GM23248 (cell line): ENCODE measurements around the gene NCF1. TPM values are rescaled to one million over a fixed set of nuclear protein-coding genes. Genes with fewer than 3 reads are reported as not detected.
"Not testable (repeated sequence)": the region's sequence is repeated elsewhere in the genome, so short reads cannot be mapped to it uniquely, and the experiment has no call there.

Experiments used
- DNase-seq: peaks from one replicate; pipeline ENCODE4 v3.0.0-alpha.2; 2015
- H2AFZ ChIP-seq: fragments of 200-600 bp; sonication (generic); 2 replicates; pipeline ENCODE4 v1.6.1; 2016; ENCODE audit warnings: antibody characterized with exemption
- H3F3A ChIP-seq: fragments of 200-600 bp; sonication (generic); 2 replicates; pipeline ENCODE4 v1.6.1; 2016; ENCODE audit warnings: mild to moderate bottlenecking, antibody characterized with exemption, mixed run types; ENCODE audit not compliant: insufficient read depth
- H3K27ac ChIP-seq: fragments of 200-600 bp; sonication (generic); 2 replicates; pipeline ENCODE4 v1.5.1; 2016; ENCODE audit warnings: mild to moderate bottlenecking
- H3K27me3 ChIP-seq: fragments of 200-600 bp; sonication (generic); replicated peaks from 2 replicates; pipeline ENCODE4 v1.6.1; 2016; ENCODE audit warnings: mild to moderate bottlenecking; ENCODE audit not compliant: insufficient read depth
- H3K36me3 ChIP-seq: fragments of 200-600 bp; sonication (generic); 2 replicates; pipeline ENCODE4 v1.6.1; 2016; ENCODE audit warnings: low read depth, mild to moderate bottlenecking
- H3K4me1 ChIP-seq: fragments of 200-600 bp; sonication (generic); 2 replicates; pipeline ENCODE4 v1.6.1; 2016; ENCODE audit warnings: mild to moderate bottlenecking; ENCODE audit not compliant: insufficient read depth
- H3K4me2 ChIP-seq: fragments of 200-600 bp; sonication (generic); one replicate; pipeline ENCODE4 v1.6.1; 2016; ENCODE audit warnings: mild to moderate bottlenecking; ENCODE audit not compliant: unreplicated experiment
- H3K4me3 ChIP-seq: fragments of 200-600 bp; sonication (generic); 2 replicates; pipeline ENCODE4 v1.5.1; 2016; ENCODE audit warnings: mild to moderate bottlenecking
- H3K79me2 ChIP-seq: fragments of 200-600 bp; sonication (generic); 2 replicates; pipeline ENCODE4 v1.6.1; 2016; ENCODE audit warnings: mild to moderate bottlenecking; ENCODE audit not compliant: insufficient read depth
- H3K9ac ChIP-seq: fragments of 200-600 bp; sonication (generic); 2 replicates; pipeline ENCODE4 v1.6.1; 2016; ENCODE audit warnings: mild to moderate bottlenecking
- H3K9me2 ChIP-seq: fragments of 200-600 bp; sonication (generic); 2 replicates; pipeline ENCODE4 v1.6.1; 2016; ENCODE audit warnings: mixed run types, mild to moderate bottlenecking, moderate library complexity; ENCODE audit not compliant: insufficient read depth
- H3K9me3 ChIP-seq: fragments of 200-600 bp; sonication (generic); one replicate; pipeline ENCODE4 v1.6.1; 2017; ENCODE audit warnings: low read depth
- H4K20me1 ChIP-seq: fragments of 200-600 bp; sonication (generic); 2 replicates; pipeline ENCODE4 v1.6.0; 2016; ENCODE audit not compliant: insufficient read depth
- EZH2 ChIP-seq: fragments of 200-600 bp; sonication (generic); IDR thresholded peaks from 2 replicates; pipeline ENCODE4 v1.6.1; 2018; ENCODE audit warnings: antibody characterized with exemption, mild to moderate bottlenecking; ENCODE audit not compliant: insufficient read depth, poor library complexity, severe bottlenecking
- EZH2phosphoT487 ChIP-seq: fragments of 200-600 bp; sonication (generic); IDR thresholded peaks from 2 replicates; pipeline ENCODE4 v1.6.1; 2018; ENCODE audit warnings: antibody characterized with exemption, moderate library complexity, mild to moderate bottlenecking, low read depth; ENCODE audit not compliant: insufficient read depth
- WGBS, 2 experiments: methylation state at CpG; one replicate each; pipeline ENCODE4 v1.1.6; 2015 to 2017; ENCODE audit warnings: low lambda C conversion rate in 2 of 2, low coverage in 1 of 2; ENCODE audit errors: missing lambda C conversion rate in 2 of 2; 5-methylcytosine and 5-hydroxymethylcytosine counted together
- in situ Hi-C: fragments of 300-500 bp; cut with MboI; formaldehyde crosslinking; loops from 2 replicates; pipeline ENCODE4 v1.15.0; 2020
- polyA plus RNA-seq: library from polyadenylated mRNA; unstranded; fragments of >200 nt; fragmentation: Nextera tagmentation; extraction: Ambion mirVana; gene quantifications from 2 replicates; pipeline ENCODE4 v1.2.1, GENCODE V29; 2016
- total RNA-seq: library from RNA; depleted of rRNA; stranded (reverse); fragments of >200 nt; shearing (Covaris generic); gene quantifications from 2 replicates; pipeline ENCODE4 v1.2.3, GENCODE V29; 2014; rRNA removed

The NCF1 gene
- not detected in 2 replicates for total RNA-seq
- 0.16 TPM in 1 of 2 replicates, not detected in the other for polyA plus RNA-seq

DNA sequence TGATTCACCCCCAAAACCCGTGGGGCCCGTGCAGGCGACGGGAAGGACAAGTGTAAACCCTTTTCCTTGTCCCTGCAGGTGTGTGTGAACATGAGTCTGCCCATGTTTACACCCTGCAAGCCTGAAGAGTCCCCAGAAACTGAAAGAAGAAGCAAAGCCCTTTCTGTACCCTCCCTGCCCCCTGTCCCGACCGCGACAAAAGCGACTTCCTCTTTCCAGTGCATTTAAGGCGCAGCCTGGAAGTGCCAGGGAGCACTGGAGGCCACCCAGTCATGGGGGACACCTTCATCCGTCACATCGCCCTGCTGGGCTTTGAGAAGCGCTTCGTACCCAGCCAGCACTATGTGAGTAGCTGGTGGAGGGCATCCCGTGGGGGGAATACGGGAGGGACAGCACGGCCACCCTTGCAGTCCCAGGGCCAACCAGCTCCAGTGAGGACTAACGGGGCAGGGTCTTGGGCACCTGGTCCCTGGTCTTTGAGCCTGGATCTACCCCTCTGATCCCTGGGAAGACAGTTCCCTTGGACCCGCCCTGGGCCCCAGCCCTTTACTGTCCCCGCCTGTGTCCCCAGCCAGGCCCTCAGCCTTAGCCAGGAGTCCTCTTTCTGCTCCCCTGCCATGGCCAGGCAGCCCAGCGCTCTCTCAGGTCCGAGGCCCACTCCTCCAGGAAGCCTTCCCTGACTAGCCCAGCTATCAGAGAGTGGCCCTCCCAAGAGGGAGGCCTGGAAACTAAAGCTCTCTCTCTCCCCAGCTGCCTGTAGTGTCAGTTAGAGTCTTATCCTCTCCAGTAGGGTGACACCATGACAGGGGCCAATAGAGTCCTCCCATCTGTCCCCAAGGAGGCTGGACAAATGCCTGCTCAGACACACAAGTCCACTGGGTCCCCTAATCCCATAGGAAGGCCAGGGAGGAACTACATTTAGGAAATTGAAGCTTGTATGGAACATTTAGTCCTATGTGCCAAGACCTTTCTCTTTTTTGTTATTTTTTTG is at the start of gene NCF1:
TSS of gene NCF1 (plus strand) at position 252 of the 991 bp plus-strand sequence. CDS start at position 273, 21 bp downstream.
- H2AFZ ChIP-seq, H4K20me1 ChIP-seq, H3K36me3 ChIP-seq, H3K4me3 ChIP-seq, H3F3A ChIP-seq, in situ Hi-C loops, H3K9ac ChIP-seq, H3K27ac ChIP-seq, H3K4me2 ChIP-seq, H3K4me1 ChIP-seq, H3K9me3 ChIP-seq, H3K79me2 ChIP-seq, H3K27me3 ChIP-seq, DNase-seq, H3K9me2 ChIP-seq: not testable (repeated sequence)
- WGBS, 2 experiments, result no CpG with 5 or more reads among the region's 21 CpGs

DNA sequence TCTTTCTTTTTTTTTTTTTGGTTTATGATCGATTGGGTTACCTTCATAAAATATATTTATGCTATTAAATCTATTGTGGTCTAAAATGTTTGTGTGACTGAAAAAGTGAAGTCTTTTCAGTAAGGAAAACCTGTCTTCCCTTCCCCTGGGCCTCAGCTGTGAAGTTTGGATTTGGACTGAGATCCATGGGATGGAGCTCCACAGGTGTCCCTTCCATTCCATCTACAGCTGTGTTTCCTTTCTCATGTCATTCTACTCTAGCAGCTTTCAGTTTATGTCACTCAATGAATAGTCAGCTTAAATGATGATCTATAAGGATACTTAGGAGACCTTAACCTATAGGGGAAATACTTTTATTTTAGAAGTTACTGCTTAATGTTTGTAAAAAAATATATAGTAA is 48.0 kb upstream of the NCF1 start:
- no peak overlapping the region for H3K9ac ChIP-seq
- no peaks in the 10 kb centered on the region for H3K4me1 ChIP-seq
- H3K9me2 ChIP-seq, result no peaks in the 10 kb centered on the region
- in situ Hi-C loops, result no loop called here
- H3F3A ChIP-seq, result peaks cover 4% of the 10 kb centered on the region; the same call in 1 of the 2 replicates
- H3K27me3 ChIP-seq, result no peaks in the 10 kb centered on the region
- no peaks in the 10 kb centered on the region for H4K20me1 ChIP-seq
- H3K36me3 ChIP-seq, result peaks cover 22% of the 10 kb centered on the region
- H3K9me3 ChIP-seq, result no peaks in the 10 kb centered on the region
- no peak overlapping the region for H3K27ac ChIP-seq
- TF ChIP-seq EZH2phosphoT487 (no peak), EZH2 (no peak)
- DNase-seq, result no peak
- 87 to 88% methylated on average over 1 of the region's 1 CpG for WGBS, 2 experiments
- H3K4me3 ChIP-seq, result no peak overlapping the region
- no peak overlapping the region for H2AFZ ChIP-seq
- H3K79me2 ChIP-seq, result peaks cover 51% of the 10 kb centered on the region
- no peak overlapping the region for H3K4me2 ChIP-seq

DNA sequence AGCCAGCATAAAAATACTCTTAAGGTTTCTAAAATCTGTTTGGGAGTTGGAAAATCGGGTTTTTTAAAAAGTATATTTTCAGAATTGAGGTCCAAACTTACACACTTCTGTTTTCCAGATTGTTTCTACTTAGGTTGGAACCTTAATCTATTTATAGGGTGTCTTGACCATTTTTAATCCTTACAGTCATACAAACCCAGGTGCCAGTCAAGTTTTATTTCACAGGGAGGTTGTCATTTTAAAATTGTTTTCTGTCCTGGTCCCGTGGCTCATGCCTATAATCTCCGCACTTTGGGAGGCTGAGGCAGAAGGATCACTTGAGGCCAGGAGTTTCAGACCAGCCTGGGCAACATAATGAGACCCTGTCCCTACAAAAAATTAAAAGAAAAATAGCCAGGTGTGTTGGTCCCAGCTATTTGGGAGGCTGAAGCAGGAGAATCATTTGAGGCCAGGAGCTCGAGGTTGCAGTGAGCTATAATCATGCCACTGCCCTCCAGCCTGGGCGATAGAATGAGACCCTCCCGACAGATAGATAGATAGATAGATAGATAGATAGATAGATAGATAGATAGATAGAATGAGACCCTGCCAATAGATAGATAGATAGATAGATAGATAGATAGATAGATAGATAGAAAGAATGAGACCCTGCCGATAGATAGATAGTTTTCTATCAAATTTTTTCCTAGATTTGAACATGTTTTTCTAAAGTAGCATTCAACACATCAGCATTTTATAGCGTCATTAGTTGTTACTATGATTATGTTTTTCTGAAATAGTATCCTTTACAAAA is 47.3 kb upstream of the NCF1 start:
- H3K4me3 ChIP-seq, result no peak overlapping the region

DNA sequence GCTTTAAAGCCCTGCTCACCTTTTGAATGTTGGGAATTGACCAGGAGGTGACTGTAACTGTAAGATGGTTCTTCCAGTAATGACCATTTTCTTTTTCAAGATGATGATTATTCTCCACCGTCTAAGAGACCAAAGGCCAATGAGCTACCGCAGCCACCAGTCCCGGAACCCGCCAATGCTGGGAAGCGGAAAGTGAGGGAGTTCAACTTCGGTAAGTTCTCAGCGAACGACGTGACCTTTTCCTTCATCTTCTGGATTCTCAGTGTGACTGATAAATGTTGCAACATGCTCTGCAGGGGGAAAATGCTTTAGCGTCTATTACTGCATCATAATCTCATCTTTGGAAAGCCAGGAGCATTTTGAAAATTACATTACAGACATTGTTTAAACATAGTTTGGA is 45.1 kb upstream of the NCF1 start:
- H3K9me3 ChIP-seq, H3K4me2 ChIP-seq, in situ Hi-C loops, H3K4me3 ChIP-seq, H3K9ac ChIP-seq, H3K27me3 ChIP-seq, H3K9me2 ChIP-seq, H4K20me1 ChIP-seq, H3K4me1 ChIP-seq, H3K27ac ChIP-seq, H3K36me3 ChIP-seq, DNase-seq, H3F3A ChIP-seq, H2AFZ ChIP-seq: not testable (repeated sequence)
- peaks cover 38% of the 10 kb centered on the region for H3K79me2 ChIP-seq
- no CpG with 5 or more reads among the region's 10 CpGs for WGBS, 2 experiments

More for the DNA sequence above, 47.3 kb upstream of the NCF1 start:
- H3K9me3 ChIP-seq, result no peaks in the 10 kb centered on the region
- no peak overlapping the region for H3K27ac ChIP-seq
- no peaks in the 10 kb centered on the region for H4K20me1 ChIP-seq
- H3K9ac ChIP-seq, result no peak overlapping the region
- no peak overlapping the region for H2AFZ ChIP-seq
- TF ChIP-seq EZH2phosphoT487 (no peak), EZH2 (no peak)
- H3K4me1 ChIP-seq, result no peaks in the 10 kb centered on the region
- H3K9me2 ChIP-seq, result no peaks in the 10 kb centered on the region
- peaks cover 51% of the 10 kb centered on the region for H3K79me2 ChIP-seq
- H3K36me3 ChIP-seq, result peaks cover 18% of the 10 kb centered on the region
- 90 to 92% methylated on average over 8 of the region's 8 CpGs for WGBS, 2 experiments
- H3K4me2 ChIP-seq, result no peak overlapping the region
- in situ Hi-C loops, result no loop called here
- no peak for DNase-seq
- peaks cover 4% of the 10 kb centered on the region; the same call in 1 of the 2 replicates for H3F3A ChIP-seq
- no peaks in the 10 kb centered on the region for H3K27me3 ChIP-seq

DNA sequence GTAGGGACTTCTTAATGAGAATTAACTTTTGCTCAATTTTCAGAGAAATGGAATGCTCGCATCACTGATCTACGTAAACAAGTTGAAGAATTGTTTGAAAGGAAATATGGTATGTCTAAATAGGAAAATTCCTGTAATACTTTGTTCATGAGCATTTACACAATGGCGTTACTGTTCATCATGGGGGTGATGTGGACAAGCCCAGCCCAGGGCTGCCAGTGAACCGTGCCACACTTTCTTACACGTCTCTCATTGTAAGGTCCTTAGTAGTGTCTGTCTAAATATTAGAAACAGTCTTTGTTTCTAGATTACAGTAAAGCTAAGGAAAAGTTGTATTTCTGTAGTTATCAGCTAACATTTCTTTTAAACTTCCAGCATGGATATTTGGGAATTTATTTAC is 43.6 kb upstream of the NCF1 start:
- H3K4me2 ChIP-seq, H3F3A ChIP-seq, H3K27ac ChIP-seq, H3K4me1 ChIP-seq, in situ Hi-C loops, H2AFZ ChIP-seq, H3K9ac ChIP-seq, H3K27me3 ChIP-seq, DNase-seq, H3K4me3 ChIP-seq, H4K20me1 ChIP-seq, H3K9me3 ChIP-seq, H3K36me3 ChIP-seq, H3K9me2 ChIP-seq: not testable (repeated sequence)
- WGBS, 2 experiments, result no CpG with 5 or more reads among the region's 5 CpGs
- H3K79me2 ChIP-seq, result peaks cover 23% of the 10 kb centered on the region

DNA sequence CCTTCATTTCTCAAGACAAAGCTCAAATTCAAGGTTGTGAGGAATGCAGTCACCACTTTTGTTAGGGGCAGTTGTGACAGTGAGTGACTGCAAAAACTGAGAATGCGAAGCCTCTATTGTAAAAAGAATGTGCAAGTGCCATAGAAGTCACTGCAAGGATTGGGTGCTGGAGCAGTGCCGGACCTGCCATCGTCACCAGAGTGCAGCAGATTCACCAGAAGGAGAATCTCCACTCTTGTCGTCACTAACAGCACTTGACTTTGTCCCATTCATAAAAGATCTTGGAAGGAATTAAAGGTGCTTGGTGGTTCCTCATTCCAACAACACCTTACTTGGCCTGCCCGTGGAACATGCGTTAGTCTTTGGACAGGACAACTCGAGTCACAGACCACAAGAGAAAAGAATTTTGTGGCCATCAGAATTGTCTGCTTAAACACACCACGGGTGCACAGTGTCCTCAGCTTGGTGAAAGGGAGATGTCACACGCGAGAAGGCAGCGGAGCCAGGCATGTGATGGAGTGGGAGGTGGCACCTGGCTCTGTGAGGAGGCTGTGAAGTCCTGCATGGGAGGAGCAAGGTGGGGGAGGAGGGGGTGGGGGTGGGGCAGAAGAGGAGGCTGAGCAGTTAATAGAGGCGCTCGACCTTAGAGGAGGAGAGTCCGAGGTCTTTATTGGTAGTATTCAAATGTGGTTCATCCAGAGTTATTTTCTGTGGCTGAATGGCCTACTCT is 33.7 kb upstream of the NCF1 start:
- H3K9me2 ChIP-seq, H3F3A ChIP-seq, H3K36me3 ChIP-seq, H3K27ac ChIP-seq, H3K9me3 ChIP-seq, H2AFZ ChIP-seq, H3K4me3 ChIP-seq, H3K27me3 ChIP-seq, in situ Hi-C loops, H3K79me2 ChIP-seq, H4K20me1 ChIP-seq, H3K4me2 ChIP-seq, H3K4me1 ChIP-seq, DNase-seq, H3K9ac ChIP-seq: not testable (repeated sequence)
- no CpG with 5 or more reads among the region's 14 CpGs for WGBS, 2 experiments
